Measurements from ENCODE around the gene SORCS2. TPM values are rescaled to one million over a fixed set of nuclear protein-coding genes. Genes with fewer than 3 reads are reported as not detected.

Gene SORCS2
- total and polyA plus RNA-seq, 2 experiments from 2014 or later: 0.38 to 1.4 TPM

- Histone ChIP-seq H3K36me3 (ENCODE audit: low read depth) (peaks cover 70% of the 10 kb centered on the region), H3K27ac (no peak overlapping the region)
- DNase-seq: no peak
Measured at GRCh38 chr4:7790999-7791398, 598.7 kb downstream of the SORCS2 start.

More at GRCh38 chr4:7790999-7791398, 598.7 kb downstream of the SORCS2 start:
- Histone ChIP-seq H3K9me3 (ENCODE audit: low read depth) (no peaks in the 10 kb centered on the region), H3K4me2 (ENCODE audit: unreplicated experiment) (no peak overlapping the region), H4K20me1 (ENCODE audit: insufficient read depth) (peaks cover 8% of the 10 kb centered on the region; the same call in 1 of the 2 replicates), H3K27me3 (replicated peaks; ENCODE audit: insufficient read depth) (no peaks in the 10 kb centered on the region), H3K9ac (no peak overlapping the region), H3K9me2 (ENCODE audit: insufficient read depth) (no peaks in the 10 kb centered on the region), H3K4me3 (no peak overlapping the region), H3K79me2 (ENCODE audit: insufficient read depth) (peaks cover 94% of the 10 kb centered on the region), H2AFZ (no peak overlapping the region), H3F3A (ENCODE audit: insufficient read depth) (peaks cover 54% of the 10 kb centered on the region), H3K4me1 (ENCODE audit: insufficient read depth) (no peaks in the 10 kb centered on the region)
- TF ChIP-seq EZH2 (IDR thresholded peaks at IDR 0.05; ENCODE audit: insufficient read depth, poor library complexity, severe bottlenecking) (no peak), EZH2phosphoT487 (IDR thresholded peaks at IDR 0.05; ENCODE audit: insufficient read depth, low read depth) (no peak)
- 58 to 69% methylated on average over 2 of the region's 2 CpGs for WGBS, 2 experiments (ENCODE audit: low coverage in 1 of 2, low lambda C conversion rate in 2 of 2, missing lambda C conversion rate in 2 of 2)
- in situ Hi-C loops (cut with MboI): no loop called here

Small RNA genes within 50 kb of the gene (microRNA-seq; reads per million reads assigned to microRNA genes)
- gene MIR4274 (ENCODE audit: borderline number of aligned reads) (not detected), gene MIR4798 (ENCODE audit: borderline number of aligned reads) (not detected)

Small RNA genes within 50 kb of the gene (small RNA-seq; reads per million reads assigned to genes)
- gene MIR4274 (ENCODE audit: low read depth, low replicate concordance): not detected
- gene MIR4798 (ENCODE audit: low read depth, low replicate concordance): not detected

Other genes starting within 250 kb of the SORCS2 start
- gene TADA2B, start 149.2 kb upstream of the SORCS2 start, total RNA-seq (2014; rRNA removed; shearing (Covaris generic)): 14.8 and 15.7 TPM in 2 replicates
- gene TADA2B, start 149.2 kb upstream of the SORCS2 start, polyA plus RNA-seq (2016; fragmentation: Nextera tagmentation; extraction: Ambion mirVana): 2.2 and 2.4 TPM in 2 replicates
- 21.6 and 41.8 TPM in 2 replicates for gene GRPEL1, start 124.5 kb upstream of the SORCS2 start, total RNA-seq (2014; rRNA removed; shearing (Covaris generic))
- 82.1 and 85.5 TPM in 2 replicates for gene GRPEL1, start 124.5 kb upstream of the SORCS2 start, polyA plus RNA-seq (2016; fragmentation: Nextera tagmentation; extraction: Ambion mirVana)
- gene PSAPL1, start 242.4 kb downstream of the SORCS2 start, total RNA-seq (2014; rRNA removed; shearing (Covaris generic)): not detected in 2 replicates
- gene PSAPL1, start 242.4 kb downstream of the SORCS2 start, polyA plus RNA-seq (2016; fragmentation: Nextera tagmentation; extraction: Ambion mirVana): not detected in 2 replicates

All from GM23248 (cell line).